HG03432 (cell line): Measurements from ENCODE around the gene SFXN5.
"Not testable (repeated sequence)": the region's sequence is repeated elsewhere in the genome, so short reads cannot be mapped to it uniquely, and the experiment has no call there.

Source experiments
- ATAC-seq: cut with Tn5 transposase; IDR thresholded peaks from one replicate; pipeline ENCODE4 v1.9.1; 2021; ENCODE audit warnings: mild to moderate bottlenecking, moderate library complexity; ENCODE audit not compliant: unreplicated experiment

SFXN5 gene

DNA sequence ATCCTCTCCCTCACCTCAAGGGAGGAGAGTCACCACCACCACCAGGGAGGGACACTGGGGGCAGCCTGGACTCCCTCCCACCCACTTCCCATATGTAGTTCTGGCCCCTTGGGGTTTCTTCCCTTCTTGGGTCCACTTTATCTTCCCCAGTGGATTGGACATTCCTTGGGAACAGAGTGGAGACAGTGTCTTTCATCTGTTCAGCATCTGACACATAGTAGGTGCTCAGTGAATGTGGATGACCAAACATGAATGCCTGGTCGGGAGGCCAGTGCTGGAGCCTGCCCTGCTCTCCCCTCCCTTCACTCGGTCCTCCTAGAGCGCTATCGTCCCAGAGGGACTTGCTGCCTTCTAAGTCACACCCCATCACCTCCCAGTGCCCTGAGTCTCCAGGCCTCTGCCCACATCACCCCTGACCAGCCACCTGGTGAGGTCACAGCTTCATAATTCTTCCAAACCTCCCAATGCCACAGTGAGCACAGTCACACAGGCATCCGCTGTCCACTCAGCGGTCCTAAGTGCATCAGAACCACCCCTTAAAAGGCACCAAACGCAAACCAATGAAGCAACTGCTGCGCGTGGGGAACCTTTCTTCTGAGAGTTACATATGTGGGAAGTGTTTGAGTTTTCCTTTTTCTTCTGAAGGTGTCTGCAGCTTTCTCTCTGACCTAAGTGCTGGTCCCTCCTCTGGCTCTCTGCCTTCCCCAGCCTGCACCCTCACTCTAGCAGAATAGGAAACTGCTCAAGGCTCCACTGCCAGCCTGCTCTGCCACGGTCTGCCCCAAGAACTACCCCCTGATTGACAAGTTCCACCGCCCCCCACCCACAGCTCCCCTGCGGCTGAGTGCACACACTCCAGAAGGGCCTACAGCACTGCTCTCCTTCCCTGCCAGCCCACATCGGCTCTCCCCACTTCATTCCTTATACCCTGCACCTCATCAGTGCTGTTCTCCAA is 7.2 kb upstream of the SFXN5 start:
- ATAC-seq: no peak

DNA sequence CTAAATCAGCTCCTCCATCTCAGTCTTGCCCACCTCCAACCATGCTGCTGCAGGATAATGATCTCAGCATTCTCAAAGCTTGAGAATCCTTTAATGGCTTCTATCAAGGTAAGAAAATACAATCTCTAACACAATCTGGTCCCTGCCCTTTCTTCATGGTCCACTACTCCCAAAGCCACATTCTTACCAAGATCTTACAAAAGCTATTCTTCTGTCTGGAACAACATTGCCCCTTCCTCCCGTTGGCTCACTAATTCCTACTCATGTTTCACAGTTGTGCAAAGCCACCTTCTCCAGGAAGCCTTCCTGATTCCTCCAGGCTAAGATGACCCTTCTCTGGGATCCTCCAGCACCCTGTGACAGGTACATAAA is 5.9 kb upstream of the SFXN5 start:
- no peak for ATAC-seq

DNA sequence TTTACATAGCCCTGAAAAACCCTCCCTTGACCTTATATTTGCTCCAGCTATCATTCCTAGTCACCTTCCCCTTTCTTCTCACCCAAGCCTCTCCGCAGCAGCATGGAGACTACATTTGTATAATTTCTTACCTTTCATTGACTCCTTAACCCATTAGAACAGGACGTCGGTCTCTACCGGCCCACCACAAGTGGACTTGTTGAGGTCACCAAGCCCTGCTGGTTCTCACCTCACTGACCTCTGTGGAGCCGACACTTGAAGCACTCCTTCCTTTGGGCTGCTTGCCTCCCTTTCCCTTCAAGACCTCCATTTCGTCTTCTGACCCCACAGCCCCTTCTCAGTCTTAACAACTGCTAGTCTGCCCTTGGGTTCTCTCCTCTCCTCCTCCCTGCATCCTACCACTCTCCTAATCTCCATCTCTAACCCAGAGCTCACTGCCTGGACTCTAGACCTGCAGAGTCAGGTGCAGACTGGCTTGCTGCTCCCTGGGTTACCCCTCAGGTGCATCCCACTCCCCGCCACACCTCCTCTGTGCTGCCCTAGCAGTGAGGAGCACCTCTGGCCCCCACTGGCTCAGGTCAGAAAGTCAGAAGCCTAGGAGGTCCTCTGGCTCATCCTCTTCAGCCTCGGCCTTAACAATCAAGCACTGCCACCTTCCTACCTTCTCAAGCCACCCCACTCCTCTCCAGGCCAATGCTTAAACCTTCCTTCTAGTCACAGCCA is 5.3 kb upstream of the SFXN5 start:
- ATAC-seq: no peak

DNA sequence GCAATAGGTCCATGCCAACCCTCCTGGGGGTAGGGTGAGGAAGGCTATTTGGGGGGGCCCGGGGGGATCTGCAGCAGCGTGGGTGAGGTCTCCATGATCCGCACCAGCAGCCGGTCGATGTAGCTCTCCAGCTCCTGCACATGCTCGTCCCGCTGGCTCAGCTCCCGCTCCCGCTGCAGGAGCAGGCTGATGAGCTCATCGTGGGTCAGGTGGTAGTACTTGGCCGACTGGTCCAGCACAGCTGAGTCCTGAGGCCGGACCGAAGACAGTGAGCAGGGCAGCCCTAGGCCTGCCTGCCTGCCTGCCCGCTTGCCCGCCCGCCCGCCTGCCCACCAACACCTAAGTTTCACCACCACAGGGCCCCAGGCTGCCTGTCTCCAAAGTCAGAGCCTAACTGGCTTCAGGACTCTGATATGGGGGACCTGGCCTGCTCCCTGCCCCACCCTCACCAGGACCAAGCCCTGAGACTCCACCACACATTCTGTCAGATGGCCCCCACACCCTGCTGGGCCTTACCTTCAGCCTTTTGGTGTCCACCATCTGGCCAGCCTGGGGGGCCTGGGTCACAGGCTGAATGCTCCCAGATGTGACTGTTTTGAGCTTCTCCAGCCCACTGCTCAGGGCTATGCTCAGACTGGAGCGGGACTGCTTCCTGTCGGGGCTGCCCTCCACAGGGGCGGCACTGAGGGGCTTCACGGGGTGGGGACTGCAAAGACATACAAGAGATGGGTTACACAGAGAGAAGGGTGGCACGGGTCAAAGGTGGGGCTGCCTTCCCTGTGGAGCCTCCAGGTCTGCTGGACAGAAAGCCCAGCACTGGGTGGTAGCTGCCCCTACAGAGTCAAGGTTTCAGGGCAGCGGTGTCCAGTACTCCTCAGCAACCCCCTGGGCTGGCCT is 4.2 kb upstream of the SFXN5 start:
- no peak for ATAC-seq

DNA sequence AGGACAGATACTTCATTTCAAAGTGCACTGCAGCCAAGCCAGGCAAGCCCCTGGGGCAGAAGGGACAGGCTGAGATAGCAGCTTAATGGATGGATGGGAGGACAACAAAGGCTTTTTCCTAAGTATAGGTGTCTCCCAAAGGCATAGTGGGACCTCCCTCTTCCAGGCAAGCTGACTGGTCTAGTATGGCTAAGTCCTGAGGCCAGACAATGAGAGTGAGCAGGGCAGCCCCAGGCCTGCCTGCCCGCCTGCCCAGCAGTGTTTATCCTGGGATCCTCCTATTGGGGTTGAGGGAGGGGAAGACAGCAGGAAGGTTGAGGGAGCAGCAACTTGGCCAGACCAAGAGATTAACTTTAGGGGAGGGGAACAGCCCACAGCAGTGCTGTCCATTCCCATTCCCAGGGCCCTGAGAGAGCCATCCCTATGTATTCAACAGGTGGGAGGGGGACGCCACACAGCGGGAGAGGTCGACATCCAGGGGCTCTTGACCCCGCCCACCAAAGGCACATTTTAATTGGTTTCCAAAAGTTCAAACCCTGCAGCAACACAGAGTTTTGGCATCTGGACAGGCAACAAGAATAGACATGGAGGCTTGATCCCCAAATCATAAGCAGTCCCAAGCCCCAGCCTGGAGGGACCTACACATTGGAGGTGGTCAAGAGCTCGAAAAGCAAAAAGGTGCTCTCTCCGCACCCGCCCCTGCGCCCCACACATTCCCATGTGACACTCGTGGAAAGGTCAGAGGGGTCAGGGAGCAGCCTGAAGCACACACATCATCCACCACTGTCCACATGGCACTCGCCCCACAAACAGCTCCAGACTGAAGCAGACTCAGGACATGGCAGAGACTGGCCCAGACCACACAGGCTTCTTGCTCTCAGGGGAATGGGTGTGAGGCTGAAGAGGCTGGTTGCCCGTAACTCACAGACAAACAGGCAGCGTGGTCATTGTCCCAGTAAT is 2.9 kb upstream of the SFXN5 start:
- ATAC-seq: no peak

DNA sequence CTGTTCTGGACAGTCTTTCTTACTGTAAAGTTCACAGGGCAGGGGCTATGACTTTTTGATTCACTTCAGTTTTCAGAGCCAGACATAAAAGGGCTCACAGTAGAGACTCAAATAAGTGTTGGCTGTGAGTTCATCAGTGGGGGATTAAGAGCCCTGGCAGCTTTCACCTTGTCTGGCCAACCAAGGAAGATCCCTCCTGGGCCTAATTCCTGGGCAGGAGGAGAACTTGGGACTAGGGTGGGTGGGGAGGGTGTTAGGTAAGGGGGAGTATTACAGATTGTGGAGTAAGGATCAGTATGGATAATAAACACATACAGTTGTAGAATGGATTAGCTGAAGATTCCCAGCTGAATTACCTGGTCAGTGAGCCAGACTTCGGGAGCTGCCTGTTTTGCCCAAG is 904 bp upstream of the SFXN5 start:
- no peak for ATAC-seq

DNA sequence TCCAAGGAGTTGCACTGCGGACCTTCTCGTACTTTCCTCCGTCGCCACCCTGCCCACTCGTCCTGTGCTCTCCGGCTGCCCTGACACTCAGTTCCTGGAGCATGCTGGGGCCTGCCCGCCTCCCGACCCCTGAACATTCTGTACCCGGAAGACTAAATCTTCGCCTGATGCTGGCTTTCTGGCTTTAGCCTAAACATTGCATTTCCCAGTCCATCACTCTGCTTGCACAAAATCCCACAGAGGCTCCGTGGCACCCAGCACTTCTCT is 550 bp upstream of the SFXN5 start:
- ATAC-seq: peak; percentile 15

DNA sequence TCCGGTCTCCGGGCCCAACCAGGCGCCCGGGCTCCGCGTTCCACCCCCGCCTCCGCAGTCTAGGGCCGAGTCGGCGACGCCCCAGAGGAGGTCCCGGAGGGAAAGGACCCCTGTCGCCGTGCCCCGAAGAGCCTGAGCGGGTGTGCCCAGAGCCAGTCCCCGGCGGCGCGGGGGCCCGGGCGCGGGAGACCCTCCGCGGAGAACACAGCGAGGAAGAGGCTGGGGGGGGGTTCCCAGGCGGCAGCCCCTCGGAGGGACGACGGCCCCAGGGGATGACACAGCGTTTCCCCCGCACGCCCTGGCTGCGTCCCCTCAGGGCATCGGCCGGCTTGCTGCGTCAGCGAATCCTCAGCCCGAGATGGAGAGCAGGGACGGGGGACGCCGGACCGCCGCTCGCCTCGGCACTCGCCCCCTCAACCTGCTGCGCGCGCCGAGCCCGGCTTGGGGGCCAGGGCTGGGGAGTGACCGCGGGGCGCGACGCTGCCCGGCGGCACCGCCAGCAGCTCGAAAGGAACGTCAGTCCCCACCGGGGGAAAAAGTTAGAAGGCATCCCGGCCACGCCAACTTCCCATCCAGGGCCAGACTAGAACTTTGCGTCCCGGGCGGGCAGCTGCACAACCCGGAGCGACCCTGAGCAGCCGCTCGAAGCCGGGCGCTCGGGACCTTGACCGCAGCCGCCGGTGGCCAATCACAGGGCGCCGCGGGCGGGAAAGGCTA is 711 bp downstream of the SFXN5 start:
- peak; percentile 27 for ATAC-seq

DNA sequence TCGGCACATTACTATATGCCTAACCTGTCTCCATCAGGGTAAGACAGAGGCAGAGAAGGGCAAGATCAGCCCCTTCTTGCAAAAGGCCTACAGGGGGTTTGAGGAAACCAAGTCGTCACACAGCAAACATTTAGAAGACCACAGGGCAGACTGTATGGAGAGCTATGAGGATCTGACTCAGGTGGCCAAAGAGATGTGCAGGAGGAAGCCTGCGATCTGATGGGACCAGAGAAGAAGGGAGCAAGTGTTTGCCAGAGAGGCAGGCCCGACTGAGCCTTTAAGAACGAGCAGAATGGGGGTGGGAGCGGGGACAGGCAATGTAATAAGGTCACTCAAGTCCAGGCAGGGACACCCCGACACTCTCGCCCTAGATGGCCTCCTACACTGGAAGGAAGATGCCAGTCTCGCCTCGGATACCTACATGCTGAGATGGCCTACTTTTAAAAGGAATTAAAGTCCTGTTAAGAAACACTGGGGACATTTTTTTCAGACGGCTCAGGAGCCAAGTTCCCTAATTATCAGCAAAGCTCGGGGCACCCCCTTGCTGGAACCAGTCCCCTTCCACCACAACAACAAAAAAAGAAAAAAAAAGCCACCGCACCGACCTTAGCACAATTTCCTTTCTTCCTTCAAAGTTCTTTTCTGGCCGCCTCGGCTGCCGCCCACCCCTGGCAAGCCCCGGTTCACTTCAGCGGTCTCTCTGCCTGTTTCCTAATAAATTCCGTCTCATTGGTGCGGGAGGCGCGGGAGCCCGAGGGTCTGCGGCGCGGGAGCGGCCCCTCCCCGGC is 1.5 kb downstream of the SFXN5 start:
- no peak for ATAC-seq

DNA sequence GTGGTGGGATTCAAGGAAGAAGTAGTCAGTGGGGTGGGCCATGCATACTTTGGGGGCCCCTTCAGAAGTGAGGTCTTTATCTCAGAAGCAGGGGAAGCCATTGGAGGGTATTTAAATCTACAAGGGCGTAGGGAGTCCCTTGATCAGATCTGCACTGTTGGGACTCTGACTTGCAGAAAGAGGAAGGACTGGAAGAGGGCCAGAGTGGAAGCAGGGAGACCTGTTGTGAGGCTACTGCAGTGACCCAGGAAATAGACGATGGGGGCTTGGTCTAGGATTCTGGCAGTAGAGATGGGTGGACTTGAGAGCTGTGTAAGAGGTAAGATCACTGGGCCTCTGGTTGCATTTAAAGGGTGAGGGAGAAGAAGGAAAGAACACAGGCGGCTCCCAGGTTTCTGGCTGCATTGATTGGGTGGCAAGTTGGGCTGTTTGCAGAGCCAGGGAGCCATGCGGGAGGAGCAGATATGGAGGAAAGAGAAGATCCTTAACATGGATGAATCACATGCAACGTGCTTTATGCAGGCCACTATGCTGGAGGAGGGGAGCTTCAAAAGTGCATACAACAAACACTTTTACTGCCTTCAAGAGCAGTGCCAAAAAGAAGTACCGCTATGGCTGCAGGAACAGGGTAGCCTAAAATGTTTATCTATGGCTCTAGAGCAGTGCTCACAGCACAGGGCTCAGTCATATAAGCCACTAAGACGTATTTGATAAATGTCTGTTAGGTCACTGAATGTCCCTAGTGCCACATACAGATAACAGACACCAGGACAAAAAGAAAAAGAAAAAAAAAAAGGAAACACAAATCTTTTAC is 2.3 kb downstream of the SFXN5 start:
- ATAC-seq: no peak

DNA sequence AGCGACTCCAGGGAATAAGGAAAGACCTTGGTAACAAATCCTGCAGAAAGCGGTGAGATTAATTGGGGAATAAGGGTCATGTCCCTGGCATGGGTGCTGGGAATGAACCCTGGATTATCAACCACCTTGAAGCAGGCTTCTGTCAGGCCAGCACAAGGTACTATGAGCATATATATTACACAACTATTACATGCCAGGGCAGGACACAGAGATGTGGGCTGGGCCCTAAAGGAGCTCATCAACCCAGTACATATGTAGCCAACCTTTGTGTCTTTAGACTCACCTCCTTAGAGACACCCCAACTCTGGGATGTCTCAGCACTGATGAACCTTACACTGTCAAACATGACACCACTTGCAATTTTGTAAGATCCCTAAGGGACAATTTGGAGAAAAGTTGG is 3.4 kb downstream of the SFXN5 start:
- no peak for ATAC-seq

DNA sequence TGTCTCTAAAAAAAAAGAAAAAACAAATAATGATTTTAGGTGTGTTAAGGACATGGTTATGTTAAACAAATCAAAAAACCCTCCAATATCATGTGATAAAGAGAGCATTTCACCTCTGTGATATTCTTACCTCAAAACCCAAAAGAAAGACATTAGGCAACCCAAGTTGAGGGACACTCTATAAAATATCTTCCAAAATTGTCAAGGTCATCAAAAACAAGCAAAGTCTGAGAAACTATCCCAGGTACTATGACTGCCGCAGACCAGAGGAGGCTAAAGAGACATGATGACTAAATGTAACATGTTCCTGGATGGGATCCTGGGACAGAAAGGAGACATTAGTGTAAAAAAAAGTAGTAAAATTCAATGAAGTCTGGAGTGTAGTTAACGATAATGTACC is 4.5 kb downstream of the SFXN5 start:
- no peak for ATAC-seq

DNA sequence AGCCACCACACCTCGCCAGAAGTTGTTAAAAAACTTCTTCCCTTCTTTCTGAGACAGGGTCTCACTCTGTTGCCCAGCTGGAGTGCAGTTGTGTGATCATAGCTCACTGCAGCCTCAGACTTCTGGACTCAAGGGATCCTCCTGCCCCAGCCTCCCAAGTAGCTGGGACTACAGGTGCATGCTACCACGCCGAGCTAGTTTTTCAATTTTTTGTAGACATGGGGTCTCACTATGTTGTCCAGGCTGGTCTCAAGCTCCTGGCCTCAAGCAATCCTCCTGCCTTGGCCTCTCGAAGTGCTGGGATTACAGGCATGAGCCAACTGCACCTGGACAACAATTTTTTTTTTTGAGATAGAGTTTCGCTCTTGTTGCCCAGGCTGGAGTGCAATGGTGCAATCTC is 6.4 kb downstream of the SFXN5 start:
- not testable (repeated sequence) for ATAC-seq

DNA sequence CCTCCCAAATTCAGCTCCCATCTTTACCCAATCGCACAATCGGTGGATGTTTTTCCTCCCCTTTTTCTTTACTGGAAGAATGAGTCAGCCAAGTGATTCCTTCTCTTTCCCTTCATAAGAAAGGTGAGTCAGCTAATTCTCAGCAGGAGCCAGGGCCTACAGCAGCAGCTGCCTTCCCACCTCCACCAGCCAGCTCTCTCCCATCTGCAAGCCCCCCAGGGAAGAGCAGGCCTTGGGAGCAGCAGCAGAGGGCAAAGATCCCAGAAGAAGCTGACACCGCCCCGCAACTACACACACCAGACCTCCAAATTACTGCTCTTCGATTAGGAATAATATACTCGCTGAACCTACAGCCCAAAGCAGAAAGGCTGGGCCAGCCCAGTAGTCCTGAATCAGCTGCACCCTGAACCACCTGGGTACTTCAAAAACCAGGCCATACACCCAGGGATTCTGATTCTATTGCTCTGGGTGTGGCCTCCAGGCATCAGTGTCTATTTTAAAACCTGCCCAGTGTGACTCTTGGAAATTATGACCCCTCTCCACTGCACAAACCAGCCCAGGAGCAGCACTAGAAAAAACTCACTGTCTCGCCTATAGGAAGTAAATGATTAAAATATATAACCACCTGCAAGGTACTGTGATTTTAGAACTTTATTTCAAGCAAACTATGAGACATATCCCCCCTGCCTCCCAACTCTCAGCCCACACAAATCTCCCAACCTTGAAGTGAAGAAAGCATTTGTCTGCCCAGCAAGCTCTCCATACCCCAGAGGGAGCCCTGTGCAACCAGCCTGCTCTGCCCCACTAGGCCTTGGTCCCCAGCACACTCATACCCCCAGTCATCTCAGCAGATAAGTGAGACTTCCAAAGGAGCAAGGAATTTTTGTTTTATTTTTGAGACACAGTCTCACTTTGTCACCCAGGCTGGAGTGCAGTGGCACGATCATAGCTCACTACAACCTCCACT is 7.3 kb downstream of the SFXN5 start:
- no peak for ATAC-seq

DNA sequence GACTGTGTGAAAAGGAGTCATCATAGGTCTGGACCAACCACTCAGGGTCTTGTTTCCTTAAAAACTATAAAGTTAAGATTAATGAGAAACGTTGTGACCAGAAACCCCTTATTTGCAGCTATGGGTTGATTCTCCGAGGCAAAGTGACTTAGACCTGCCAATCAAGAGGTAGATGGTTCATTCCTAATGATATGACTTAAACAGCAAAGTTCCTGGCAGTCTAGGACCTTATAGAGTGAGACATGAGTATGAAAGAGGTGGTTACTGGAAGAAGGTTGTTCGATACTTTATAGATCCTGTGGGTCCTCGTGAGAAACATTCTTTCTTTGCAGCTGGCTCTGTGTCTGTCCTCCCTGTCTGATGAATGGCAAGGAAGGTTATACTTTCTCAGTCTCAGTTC is 8.0 kb downstream of the SFXN5 start:
- ATAC-seq: no peak

DNA sequence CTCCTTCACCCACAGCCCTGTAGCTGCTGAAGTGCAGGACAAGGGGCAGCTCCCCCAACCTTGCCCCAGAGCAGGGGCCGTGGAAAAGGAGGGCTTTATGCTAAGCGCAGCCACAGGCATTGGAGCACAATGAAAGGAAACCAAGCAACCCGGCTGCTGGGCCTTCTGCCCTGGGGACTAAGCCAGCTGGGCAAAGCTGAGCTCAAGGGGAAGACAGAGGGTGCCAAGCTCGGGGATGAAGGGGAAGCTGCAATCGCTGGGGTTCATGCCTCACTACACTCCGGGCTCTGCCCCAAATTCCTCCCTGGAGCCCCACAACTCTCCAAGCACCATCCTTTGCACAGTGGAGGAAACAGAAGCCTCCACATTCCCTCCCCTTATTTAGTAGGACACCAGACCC is 12.4 kb downstream of the SFXN5 start:
- ATAC-seq: no peak

DNA sequence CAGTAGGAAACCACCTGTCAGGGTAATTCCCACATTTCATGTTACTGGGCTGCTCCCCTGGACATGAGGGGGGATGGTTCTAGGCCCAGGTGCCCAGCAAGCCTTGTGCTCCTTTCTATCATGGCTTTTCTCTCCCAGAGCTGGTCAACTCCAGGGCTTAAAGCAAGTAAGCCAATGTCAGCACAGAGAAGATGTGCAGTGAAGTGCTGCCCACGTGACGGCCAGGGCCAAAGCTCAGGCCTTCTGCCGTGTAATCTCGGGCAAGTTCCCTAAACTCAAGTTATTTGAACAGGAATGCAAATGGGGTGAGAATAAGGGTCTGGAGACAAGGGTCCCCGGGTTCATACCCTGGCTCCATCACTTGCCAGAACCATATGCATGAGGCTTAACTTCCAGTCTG is 16.5 kb downstream of the SFXN5 start:
- ATAC-seq: no peak
